Right renal pelvis (tissue), 4 donors: ENCODE results near the gene ITPR3. TPM values are rescaled to one million over a fixed set of nuclear protein-coding genes. Genes with fewer than 3 reads are reported as not detected.

Experiments
- DNase-seq, 4 donors: peaks; one replicate each; pipeline ENCODE4 v3.0.0-alpha.2; 2013; ENCODE audit warnings: low read depth in 4 of 4, low spot score in 3 of 4, missing footprints in 1 of 4
- polyA plus RNA-seq, 4 donors: library from polyadenylated mRNA; unstranded; fragments of 120-200 nt; gene quantifications; one replicate each; pipeline ENCODE4 v1.2.1, GENCODE V29; 2013; ENCODE audit not compliant: insufficient read length in 4 of 4

Gene ITPR3
- polyA plus RNA-seq, 4 donors, result 7.5 to 9.2 (median 8.7) TPM

- DNase-seq, result peak; percentile 94 to 97 (median 96)
These were observed 90.3 kb downstream of the ITPR3 start, which contains the start of gene UQCC2 for GRCh38 chr6:33711140-33712129. Gene UQCC2, minus strand, starts transcription at chr6:33711700. Its CDS starts 14 bp downstream, at chr6:33711686.

- DNase-seq, result no peak
These were observed 91.8 kb downstream of the ITPR3 start for GRCh38 chr6:33712914-33713313.

DNA sequence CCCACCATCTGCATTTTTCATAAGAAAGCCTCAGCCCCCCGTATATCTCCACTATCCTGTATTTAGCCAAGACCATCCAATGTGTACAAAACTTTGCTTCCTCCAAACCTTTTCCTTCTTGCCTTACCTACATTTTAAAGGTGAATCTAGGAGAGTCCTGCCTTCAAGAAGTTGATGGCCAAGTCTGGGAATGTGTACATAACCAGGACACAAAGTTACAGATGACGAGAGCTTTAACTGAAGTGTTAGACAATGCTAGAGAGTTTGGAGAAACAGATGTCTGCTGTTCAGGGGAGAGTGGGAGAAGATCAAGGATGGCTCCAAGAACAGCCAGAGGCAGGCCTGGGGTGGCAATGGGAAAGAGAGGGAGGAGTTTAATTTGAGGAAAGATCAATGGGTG is 92.7 kb downstream of the ITPR3 start:
- DNase-seq, result no peak

GRCh38 chr6:33714385-33715040 is 93.4 kb downstream of the ITPR3 start:
- no peak for DNase-seq

DNA sequence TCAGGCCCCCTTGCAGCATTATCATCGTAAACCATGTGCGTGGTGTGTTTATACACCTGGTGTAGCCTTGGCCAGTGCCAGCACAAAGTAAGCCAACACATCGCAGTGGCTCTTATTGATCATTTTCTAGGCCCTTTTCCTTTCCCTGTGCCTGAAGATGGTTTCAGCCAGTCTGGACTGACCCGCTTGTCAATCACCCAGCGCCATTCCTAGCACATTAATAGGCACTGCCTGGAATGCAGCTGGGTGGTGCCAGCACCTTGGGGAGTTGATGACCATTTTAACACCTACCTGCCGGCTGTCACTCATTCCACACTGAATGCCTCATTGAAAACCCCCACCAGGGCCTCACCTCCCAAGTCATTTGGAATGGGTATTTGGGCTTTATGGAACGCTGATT is 95.3 kb downstream of the ITPR3 start:
- DNase-seq, result no peak

DNA sequence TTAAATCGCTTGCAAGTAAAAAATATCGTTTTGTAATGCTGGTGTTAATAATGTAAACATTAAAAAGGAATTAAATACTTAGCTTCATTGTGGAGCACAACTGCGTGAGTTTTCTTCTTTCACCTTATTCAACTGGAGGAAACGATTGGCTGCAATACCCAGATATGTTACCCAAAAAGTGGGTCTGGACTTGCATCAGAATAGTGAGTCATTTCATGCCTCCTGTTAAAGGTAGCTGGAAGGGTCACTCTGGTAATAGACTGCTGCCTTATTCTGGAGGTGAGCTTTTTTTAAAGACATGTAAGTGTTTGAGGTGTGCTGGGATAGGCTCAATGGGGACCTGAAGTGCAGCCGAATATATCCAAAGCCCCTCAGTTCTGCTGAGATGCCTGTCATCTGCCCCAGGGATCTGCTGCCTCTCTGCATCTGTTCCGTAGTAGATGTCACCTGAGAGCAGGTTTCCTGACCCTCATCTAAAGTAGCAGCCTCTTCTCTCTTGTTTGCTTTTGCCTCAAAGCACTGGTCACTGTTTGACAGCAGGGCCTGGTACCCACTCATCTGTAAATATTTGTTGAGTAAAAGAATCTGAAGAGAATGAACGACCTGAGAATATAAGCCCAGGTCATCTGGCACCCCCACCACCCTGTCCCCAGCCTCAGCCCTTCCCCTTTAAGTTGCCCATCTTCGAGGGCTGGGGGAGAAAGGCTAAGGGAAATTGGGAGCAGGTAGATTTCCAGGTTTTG is 95.9 kb downstream of the ITPR3 start:
- no peak for DNase-seq

DNA sequence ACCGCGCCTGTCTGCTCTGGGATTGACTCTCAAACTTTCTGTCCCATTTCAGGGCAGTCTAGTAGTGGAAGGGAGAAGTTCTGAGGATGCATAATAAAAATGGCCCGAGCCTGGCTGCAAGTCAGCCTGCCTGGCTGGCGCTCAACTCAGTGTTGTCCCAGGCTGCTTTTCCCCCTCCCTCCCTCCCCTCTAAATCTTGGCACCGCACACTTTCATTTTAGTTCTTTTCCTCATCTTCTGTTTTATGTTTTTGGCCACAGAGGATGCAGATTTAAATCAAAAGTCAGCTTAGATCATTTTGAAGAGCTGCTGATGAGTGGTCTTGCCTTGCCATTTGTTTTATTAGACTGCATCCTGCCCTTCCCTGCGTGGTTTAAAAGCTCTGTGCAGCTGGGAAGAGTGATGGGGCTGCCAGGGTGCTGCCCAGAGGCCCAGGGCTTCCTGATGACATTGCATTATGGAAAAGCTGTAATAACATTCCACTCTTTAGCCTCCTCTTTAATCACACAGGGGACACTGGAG is 96.9 kb downstream of the ITPR3 start:
- DNase-seq, result no peak

- DNase-seq, result no peak
These were observed 97.6 kb downstream of the ITPR3 start for GRCh38 chr6:33718713-33719112.

DNA sequence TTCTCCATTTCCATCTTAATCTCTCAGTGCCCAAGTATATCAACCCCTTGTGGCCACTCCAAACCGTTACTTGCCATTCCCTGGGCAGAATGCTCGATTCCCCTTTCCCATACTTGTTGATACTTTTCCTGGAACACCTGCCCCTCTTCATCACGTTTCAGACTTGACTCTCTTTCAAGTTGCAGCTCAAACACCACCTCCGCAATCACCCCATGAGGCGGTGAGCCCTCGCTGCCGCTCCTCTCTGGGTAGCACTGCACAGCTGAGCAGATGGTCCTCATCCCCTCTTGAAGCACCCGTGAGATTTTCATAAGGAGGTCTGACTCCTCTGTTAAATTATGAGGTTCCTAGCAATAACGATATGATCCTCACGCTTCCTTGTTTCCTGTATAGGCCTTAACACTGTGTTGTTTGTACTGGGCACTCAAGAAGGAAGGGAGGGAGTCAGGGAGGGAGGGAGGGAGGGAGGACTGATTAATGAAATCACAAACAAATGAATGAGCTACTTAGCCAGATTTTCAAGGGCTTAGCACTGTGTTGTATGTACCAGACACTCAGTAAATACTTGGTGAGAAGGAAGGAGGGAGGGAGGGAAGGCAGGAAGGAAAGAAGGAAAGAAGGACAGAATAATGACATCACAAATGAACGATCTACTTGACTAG is 98.3 kb downstream of the ITPR3 start:
- no peak for DNase-seq

DNA sequence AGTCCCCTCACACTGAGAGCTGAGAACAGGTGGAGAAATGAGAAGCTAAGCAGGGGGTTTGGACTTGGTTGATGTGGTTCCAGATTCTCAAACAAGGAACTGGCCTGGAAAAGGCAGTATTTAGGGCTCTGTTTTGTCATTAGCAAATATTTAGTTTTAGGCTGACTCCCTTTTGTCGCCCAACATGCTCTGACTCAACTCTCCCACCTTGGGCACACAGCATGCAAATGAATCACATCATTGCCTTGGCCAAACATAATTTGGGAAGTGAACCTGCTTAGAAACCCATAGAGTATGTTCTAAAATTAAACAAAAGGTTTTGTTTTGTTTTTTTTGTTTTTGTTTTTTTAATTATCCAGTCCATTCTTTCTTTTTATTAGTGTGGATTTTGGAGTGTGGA is 99.9 kb downstream of the ITPR3 start:
- DNase-seq, result no peak

DNA sequence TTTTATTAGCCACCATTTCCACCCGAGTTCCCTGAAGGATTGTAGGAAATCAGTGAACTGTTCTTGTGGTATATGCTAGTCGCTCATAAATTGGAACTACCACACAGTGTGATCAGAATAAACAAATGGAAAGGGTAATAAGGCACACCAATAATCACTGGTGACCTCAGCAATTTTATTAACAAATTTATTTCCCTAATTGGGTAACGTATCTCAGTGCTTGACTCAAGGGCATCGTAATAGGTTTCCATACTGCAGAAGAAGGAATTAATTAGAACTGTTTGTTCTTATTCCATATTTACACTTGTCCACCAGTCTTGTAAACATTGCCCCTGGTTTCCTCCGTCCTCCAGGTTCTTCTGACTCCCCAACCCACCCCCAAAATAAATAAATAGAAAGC is 100.4 kb downstream of the ITPR3 start:
- DNase-seq, result no peak

DNA sequence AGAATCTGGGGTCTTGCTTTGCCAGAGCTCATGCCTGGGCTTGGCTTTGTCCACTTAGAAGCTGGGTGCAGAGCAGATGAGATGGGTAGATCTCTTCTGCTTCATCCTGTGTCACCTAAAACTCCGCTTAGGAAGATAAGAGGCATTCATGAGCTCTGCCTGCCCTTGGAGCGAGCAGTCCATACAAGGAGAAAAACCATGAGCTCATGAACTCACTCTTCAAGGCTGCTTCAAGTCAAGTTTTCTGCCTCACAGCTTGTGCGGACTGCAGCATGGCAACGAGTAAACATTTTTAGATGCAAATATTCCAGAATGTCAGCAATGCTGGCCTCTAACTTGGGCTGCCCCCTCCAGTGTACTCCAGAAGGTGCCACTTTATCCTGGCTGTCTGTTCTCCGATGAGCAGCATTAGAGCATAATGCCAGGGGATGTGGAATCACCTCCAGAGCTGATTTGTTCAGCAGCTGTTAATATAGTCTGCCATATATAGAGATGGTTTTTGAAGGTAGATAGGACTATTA is 101.0 kb downstream of the ITPR3 start:
- DNase-seq, result no peak

DNA sequence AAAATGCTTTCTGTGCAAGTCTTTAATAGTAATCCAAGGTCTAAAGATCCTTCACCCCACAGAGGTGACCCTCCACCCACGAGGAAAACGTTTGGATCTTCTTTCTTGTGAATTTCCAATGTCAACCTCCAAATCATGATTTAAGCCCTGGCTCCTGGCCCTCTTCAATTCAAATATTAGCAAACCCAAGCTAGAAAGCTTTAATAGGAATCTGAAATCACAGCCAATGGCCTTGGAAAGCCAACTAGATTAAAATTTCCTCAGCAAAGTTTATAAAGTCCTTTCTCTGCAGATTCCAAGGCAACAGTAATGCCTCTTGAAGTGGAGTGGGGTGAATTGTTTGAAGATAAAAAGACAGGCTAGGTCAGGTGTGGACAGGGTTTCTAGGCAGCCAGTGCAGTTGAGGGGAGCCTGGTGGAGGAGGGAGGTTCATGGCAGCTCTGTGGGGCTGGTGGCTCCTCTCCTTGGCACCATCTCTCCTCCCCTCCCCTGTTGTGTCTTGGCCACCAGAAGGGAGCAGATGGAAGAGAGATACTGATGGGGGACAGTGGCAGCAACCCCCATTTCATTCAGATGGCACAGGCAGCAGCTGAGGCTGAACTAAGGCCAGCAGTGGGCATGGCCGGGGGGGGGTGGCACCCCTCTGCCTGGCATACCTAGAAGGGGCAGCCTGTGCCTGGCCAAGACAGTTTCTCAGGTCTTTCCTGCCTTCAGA is 102.4 kb downstream of the ITPR3 start:
- DNase-seq, result no peak

DNA sequence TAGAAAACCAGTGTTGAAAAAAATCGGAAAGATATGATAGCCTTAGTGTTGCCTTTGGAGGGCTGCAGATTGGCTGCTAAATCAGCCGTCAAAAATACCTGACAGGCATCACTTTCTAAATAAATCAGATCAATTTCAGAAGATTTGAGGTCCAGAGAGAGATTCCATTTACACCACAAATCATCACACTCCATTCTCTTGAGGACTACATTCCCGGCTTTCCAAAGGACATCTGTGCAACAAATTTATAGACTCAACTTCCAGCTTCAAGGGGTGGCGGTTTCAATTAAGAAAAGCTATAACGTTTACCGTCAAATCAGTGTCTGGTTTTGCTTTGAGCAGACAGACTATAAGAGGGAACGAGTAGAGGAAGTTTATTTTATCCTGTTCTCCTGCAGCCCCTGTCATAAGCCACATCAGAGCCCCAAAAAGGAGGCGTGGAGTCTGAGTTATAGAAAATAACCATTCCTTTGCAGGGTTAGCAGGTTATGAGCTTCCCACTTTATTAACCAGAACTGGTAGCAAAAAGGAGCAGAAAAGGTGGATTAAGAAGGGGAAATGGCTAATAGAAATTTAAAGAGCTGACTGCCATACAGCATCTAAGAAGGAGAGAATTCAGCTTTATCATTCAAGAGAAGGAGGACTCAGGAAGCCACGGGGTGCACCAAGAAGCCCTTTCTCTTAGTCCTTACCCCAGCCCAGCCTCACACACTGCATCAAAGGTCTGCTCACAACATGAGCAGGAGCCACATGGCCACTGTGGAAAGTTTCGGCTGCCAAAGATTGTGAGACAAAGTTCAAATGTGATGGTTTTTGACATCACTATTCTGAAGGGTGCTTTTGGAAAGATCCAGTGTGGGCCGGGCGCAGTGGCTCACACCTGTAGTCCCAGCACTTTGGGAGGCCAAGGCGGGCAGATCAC is 103.2 kb downstream of the ITPR3 start:
- DNase-seq, result no peak

GRCh38 chr6:33725222-33725621 is 104.1 kb downstream of the ITPR3 start:
- no peak for DNase-seq

- no peak for DNase-seq
These were observed 105.0 kb downstream of the ITPR3 start for GRCh38 chr6:33725891-33726673.

DNA sequence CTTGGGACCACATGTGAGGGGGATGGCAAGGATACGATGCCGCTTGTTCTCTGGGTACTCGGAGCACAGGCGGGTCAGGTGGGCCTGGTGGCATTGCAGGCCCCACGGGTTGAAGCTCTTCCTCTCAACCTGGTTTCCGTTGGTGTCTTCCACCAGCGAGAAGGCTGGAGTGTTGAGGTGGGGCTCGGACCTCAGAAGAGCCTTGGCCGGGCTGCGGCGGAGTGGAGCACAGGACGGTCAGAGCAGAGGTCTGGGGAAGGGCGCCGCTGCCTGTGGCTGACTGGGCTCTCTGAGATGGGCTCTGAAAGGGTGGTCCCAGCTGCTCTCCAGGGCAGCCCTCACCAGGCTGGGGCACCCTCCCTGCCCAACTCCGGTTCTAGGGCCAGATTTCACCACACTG is 105.6 kb downstream of the ITPR3 start:
- DNase-seq, result no peak

DNA sequence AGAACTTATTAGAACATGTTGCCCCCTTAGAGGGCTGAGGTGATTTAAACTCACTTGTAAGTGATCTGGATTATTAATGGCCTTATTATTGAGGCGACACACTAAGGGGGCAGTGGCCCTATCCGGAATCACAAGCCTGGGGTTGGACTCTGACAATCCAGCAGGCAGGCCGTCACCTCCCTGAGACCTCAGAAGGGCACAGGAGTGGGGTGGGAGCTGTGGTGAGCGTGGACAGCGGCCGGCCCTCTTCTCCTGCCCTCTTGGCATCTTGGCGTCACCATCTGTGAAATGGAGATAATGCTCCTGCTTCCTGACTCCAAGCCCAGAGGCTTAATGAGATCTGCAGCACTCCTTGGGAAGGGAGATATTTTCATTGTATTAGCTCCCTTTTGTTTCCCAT is 106.0 kb downstream of the ITPR3 start:
- DNase-seq, result no peak
